GM12874 (cell line): ENCODE data around the gene CDSN.

Source experiments
- CTCF ChIP-seq: IDR thresholded peaks from 2 replicates; pipeline ENCODE4 v1.5.1; 2011; ENCODE audit warnings: low read depth, mild to moderate bottlenecking, control low read depth, low read length, moderate library complexity; ENCODE audit not compliant: insufficient read depth

The CDSN gene

GRCh38 chr6:31118178-31118577, 2.1 kb downstream of the CDSN start:
- TF ChIP-seq CTCF, result no peak

GRCh38 chr6:31116661-31117385, 3.4 kb downstream of the CDSN start:
- TF ChIP-seq CTCF, result no peak

- no peak for TF ChIP-seq CTCF
Measured at GRCh38 chr6:31115941-31116560, 4.2 kb downstream of the CDSN start.

GRCh38 chr6:31114970-31115849, 5.0 kb downstream of the CDSN start:
- no peak for TF ChIP-seq CTCF

- no peak for TF ChIP-seq CTCF
Measured at GRCh38 chr6:31114541-31114878, 5.7 kb downstream of the CDSN start, which contains the start of gene PSORS1C1. Gene PSORS1C1, plus strand, starts transcription at chr6:31114800. Its CDS starts 14,833 bp downstream, at chr6:31129633.

GRCh38 chr6:31113861-31114540, 6.2 kb downstream of the CDSN start:
- TF ChIP-seq CTCF, result no peak

GRCh38 chr6:31112478-31112877, 7.8 kb downstream of the CDSN start, which contains the start of gene C6orf15:
Gene C6orf15, minus strand, starts transcription at chr6:31112575. Its CDS starts 20 bp downstream, at chr6:31112555.
- no peak for TF ChIP-seq CTCF
